ENCODE results near the gene MYCBPAP. TPM values are rescaled to one million over a fixed set of nuclear protein-coding genes. Genes with fewer than 3 reads are reported as not detected.

MYCBPAP gene
- polyA plus RNA-seq, 3 donors = not detected

- under 1% methylated on average over 80 of the region's 88 CpGs for WGBS (ENCODE audit: insufficient coverage)
- Mint-ChIP-seq H3K4me3 (no peak overlapping the region), H3K36me3 (peaks cover 0 to 3% of the 10 kb centered on the region in 2 donors), H3K9me3 (peaks cover 0 to 18% (median 3%) of the 10 kb centered on the region in 7 donors), H3K4me1 (peaks cover 30% of the 10 kb centered on the region), H3K27ac (no peak overlapping the region), H3K27me3 (ENCODE audit: low read depth in 3 of 3) (peaks cover 66 to 94% (median 86%) of the 10 kb centered on the region in 3 donors)
- H3K4me1 ChIP-seq (ENCODE audit: control insufficient read depth in 1 of 2, insufficient read depth in 2 of 2, low read length in 2 of 2) = peaks cover 30 to 31% of the 10 kb centered on the region in 2 donors
- DNase-seq = peak in 2 of 3 donors; percentile 33 to 59
- peaks cover 5% of the 10 kb centered on the region for H4K20me1 ChIP-seq (ENCODE audit: insufficient read depth, low read length)
- TF ChIP-seq, protein P1, sequence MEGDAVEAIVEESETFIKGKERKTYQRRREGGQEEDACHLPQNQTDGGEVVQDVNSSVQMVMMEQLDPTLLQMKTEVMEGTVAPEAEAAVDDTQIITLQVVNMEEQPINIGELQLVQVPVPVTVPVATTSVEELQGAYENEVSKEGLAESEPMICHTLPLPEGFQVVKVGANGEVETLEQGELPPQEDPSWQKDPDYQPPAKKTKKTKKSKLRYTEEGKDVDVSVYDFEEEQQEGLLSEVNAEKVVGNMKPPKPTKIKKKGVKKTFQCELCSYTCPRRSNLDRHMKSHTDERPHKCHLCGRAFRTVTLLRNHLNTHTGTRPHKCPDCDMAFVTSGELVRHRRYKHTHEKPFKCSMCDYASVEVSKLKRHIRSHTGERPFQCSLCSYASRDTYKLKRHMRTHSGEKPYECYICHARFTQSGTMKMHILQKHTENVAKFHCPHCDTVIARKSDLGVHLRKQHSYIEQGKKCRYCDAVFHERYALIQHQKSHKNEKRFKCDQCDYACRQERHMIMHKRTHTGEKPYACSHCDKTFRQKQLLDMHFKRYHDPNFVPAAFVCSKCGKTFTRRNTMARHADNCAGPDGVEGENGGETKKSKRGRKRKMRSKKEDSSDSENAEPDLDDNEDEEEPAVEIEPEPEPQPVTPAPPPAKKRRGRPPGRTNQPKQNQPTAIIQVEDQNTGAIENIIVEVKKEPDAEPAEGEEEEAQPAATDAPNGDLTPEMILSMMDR (IDR thresholded peaks at IDR 0.05) = no peak
- H3K79me2 ChIP-seq (ENCODE audit: insufficient read depth, low read length) = no peaks in the 10 kb centered on the region
- intact Hi-C loops (cut with micrococcal nuclease) = loop anchor here in 1 of 2 donors (5.0 kb wide), 1 partner anchor 61 kb away; no protein-coding TSS in a partner anchor
- H3K4me3 ChIP-seq (replicated peaks in 1 of 3; ENCODE audit: low read depth in 2 of 3, low read length in 3 of 3) = peak overlapping the region in 1 of 3 experiments; percentile 72
- no peak overlapping the region for H3K9ac ChIP-seq (ENCODE audit: insufficient read depth, low read length, poor library complexity, severe bottlenecking)
- peaks cover 56 to 88% of the 10 kb centered on the region in 2 donors for H3K27me3 ChIP-seq (ENCODE audit: control insufficient read depth in 2 of 2, insufficient read depth in 2 of 2, low read length in 2 of 2)
- peak overlapping the region; percentile 82 for H3K4me2 ChIP-seq (replicated peaks; ENCODE audit: extremely low read depth, low read length, poor library complexity, severe bottlenecking)
- peak overlapping the region; percentile 29 for H2AFZ ChIP-seq (ENCODE audit: insufficient read depth, low read depth, low read length, poor library complexity, severe bottlenecking)
- no peaks in the 10 kb centered on the region for H3K36me3 ChIP-seq (replicated peaks in 1 of 2; ENCODE audit: control insufficient read depth in 1 of 2, insufficient read depth in 2 of 2, low read length in 2 of 2)
- no peak overlapping the region for H3K27ac ChIP-seq (ENCODE audit: low read depth in 1 of 2, low read length in 2 of 2)
- peaks cover 0 to 16% of the 10 kb centered on the region in 2 donors for H3K9me3 ChIP-seq (replicated peaks in 1 of 2; ENCODE audit: control insufficient read depth in 1 of 2, insufficient read depth in 1 of 2, low read length in 2 of 2)
Measured at GRCh38 chr17:50560931-50561745, 52.9 kb downstream of the MYCBPAP start.

- Mint-ChIP-seq H3K4me1 (peaks cover 30% of the 10 kb centered on the region), H3K27me3 (ENCODE audit: low read depth in 3 of 3) (peaks cover 71 to 98% (median 89%) of the 10 kb centered on the region in 3 donors), H3K36me3 (no peaks in the 10 kb centered on the region), H3K4me3 (no peak overlapping the region), H3K27ac (no peak overlapping the region), H3K9me3 (peaks cover 0 to 18% (median 3%) of the 10 kb centered on the region in 7 donors)
- Histone ChIP-seq H2AFZ (ENCODE audit: insufficient read depth, low read depth, low read length, poor library complexity, severe bottlenecking) (no peak overlapping the region), H3K4me2 (replicated peaks; ENCODE audit: extremely low read depth, low read length, poor library complexity, severe bottlenecking) (no peak overlapping the region), H3K4me3 (replicated peaks in 1 of 3; ENCODE audit: low read depth in 2 of 3, low read length in 3 of 3) (no peak overlapping the region), H3K9ac (ENCODE audit: insufficient read depth, low read length, poor library complexity, severe bottlenecking) (no peak overlapping the region), H3K27me3 (ENCODE audit: control insufficient read depth in 2 of 2, insufficient read depth in 2 of 2, low read length in 2 of 2) (peaks cover 60 to 92% of the 10 kb centered on the region in 2 donors), H3K36me3 (replicated peaks in 1 of 2; ENCODE audit: control insufficient read depth in 1 of 2, insufficient read depth in 2 of 2, low read length in 2 of 2) (no peaks in the 10 kb centered on the region), H3K9me3 (replicated peaks in 1 of 2; ENCODE audit: control insufficient read depth in 1 of 2, insufficient read depth in 1 of 2, low read length in 2 of 2) (peaks cover 0 to 16% of the 10 kb centered on the region in 2 donors), H4K20me1 (ENCODE audit: insufficient read depth, low read length) (peaks cover 5% of the 10 kb centered on the region), H3K4me1 (ENCODE audit: control insufficient read depth in 1 of 2, insufficient read depth in 2 of 2, low read length in 2 of 2) (peaks cover 30 to 31% of the 10 kb centered on the region in 2 donors), H3K27ac (ENCODE audit: low read depth in 1 of 2, low read length in 2 of 2) (no peak overlapping the region), H3K79me2 (ENCODE audit: insufficient read depth, low read length) (no peaks in the 10 kb centered on the region)
- TF ChIP-seq, protein P1 (IDR thresholded peaks at IDR 0.05) = no peak
- no peak for DNase-seq
- intact Hi-C loops (cut with micrococcal nuclease) = loop anchor here in 1 of 2 donors (5.0 kb wide), 1 partner anchor 61 kb away; no protein-coding TSS in a partner anchor
- WGBS (ENCODE audit: insufficient coverage) = 0% methylated on average over 4 of the region's 27 CpGs
Measured at GRCh38 chr17:50561746-50562141, 53.5 kb downstream of the MYCBPAP start.
